ENCODE data around the gene SGF29. TPM values are rescaled to one million over a fixed set of nuclear protein-coding genes. Genes with fewer than 3 reads are reported as not detected.

SGF29 gene
- total and polyA plus RNA-seq, 2 of the 4 experiments (the other 2 are of a cell fraction) = 4.3 to 7.7 TPM

GRCh38 chr16:28585674-28586073 lies 32.0 kb downstream of the SGF29 start:
- H3K18ac ChIP-seq (ENCODE audit: low read depth, low read length) = no peak overlapping the region
- intact Hi-C loops (cut with micrococcal nuclease) (no loop called here), dilution Hi-C loops (cut with HindIII; ENCODE audit: low sequenced_read_pairs, unreplicated experiment) (no loop called here), in situ Hi-C loops (cut with MboI; ENCODE audit: low sequenced_read_pairs) (no loop called here)
- no peak overlapping the region for H4K8ac ChIP-seq (ENCODE audit: low read depth in 2 of 2, low read length in 2 of 2)
- no peaks in the 10 kb centered on the region for H3K9me3 ChIP-seq (ENCODE audit: control insufficient read depth, insufficient read depth, low read length)
- peaks cover 23% of the 10 kb centered on the region for H3K36me3 ChIP-seq (ENCODE audit: control insufficient read depth, insufficient read depth, low read length)
- TF ChIP-seq POLR2A (IDR thresholded peaks at IDR 0.05; ENCODE audit: low read depth, low read length) (no peak), FOS (IDR thresholded peaks at IDR 0.05; ENCODE audit: low read depth, low read length) (no peak), NFE2L2 (IDR thresholded peaks at IDR 0.05; ENCODE audit: low read depth, low read length) (no peak), ELK1 (IDR thresholded peaks at IDR 0.05; ENCODE audit: borderline replicate concordance, low read depth, low read length) (no peak), CHD1 (IDR thresholded peaks at IDR 0.05; ENCODE audit: low read depth, low read length) (no peak), CTCF (conservative IDR thresholded peaks at IDR 0.05; ENCODE audit: low read depth, low read length) (no peak), MAZ (IDR thresholded peaks at IDR 0.05; ENCODE audit: borderline replicate concordance, low read depth, low read length) (no peak)
- DNase-seq (no peak), ATAC-seq (ENCODE audit: low read depth) (no peak)
- no peak overlapping the region for H4K5ac ChIP-seq (ENCODE audit: low read depth, low read length)
- BruUV-seq (replicated peaks) = no TSS peak
- H3K27ac ChIP-seq (ENCODE audit: insufficient read depth, low read length) = no peak overlapping the region
- no peaks in the 10 kb centered on the region for H3K27me3 ChIP-seq (ENCODE audit: control insufficient read depth, insufficient read depth, low read length)
- no peak overlapping the region for H3K56ac ChIP-seq (ENCODE audit: extremely low read depth, insufficient read depth, low read length)
- no peak overlapping the region for H3K4ac ChIP-seq (ENCODE audit: low read depth, low read length)
- no peaks in the 10 kb centered on the region for H3K4me1 ChIP-seq (ENCODE audit: control insufficient read depth, insufficient read depth, low read length)
- H2BK120ac ChIP-seq (ENCODE audit: low read depth, low read length) = no peak overlapping the region
- no peaks in the 10 kb centered on the region for H4K20me1 ChIP-seq (ENCODE audit: insufficient read depth, low read length)
- no peak overlapping the region for H3K23ac ChIP-seq (ENCODE audit: low read depth, low read length)
- WGBS, 2 experiments (ENCODE audit: extremely low coverage in 2 of 2, insufficient read length in 1 of 2) = 74% methylated on average over 6 of the region's 11 CpGs; no CpG with 5 or more reads in 1 of the 2 experiments
- no peak overlapping the region for H2BK5ac ChIP-seq (ENCODE audit: low read depth, low read length, poor library complexity, severe bottlenecking)
- no peak overlapping the region for H3K9ac ChIP-seq (ENCODE audit: low read depth, low read length)
- H4K91ac ChIP-seq (ENCODE audit: insufficient read depth, low read depth, low read length) = no peak overlapping the region
- H2BK15ac ChIP-seq (ENCODE audit: low read depth, low read length) = no peak overlapping the region
- ChIA-PET POLR2A (ENCODE audit: unreplicated experiment) (interaction anchor here (0.5 to 0.6 kb wide), 2 partner anchors 11 to 40 kb away, joined by 4 read pairs; partner anchors contain the start of gene SULT1A2), CTCF (no interaction called here)
- H3K79me1 ChIP-seq (ENCODE audit: low read depth in 1 of 2, low read length in 2 of 2) = no peaks in the 10 kb centered on the region
- no peak overlapping the region for H3K4me3 ChIP-seq (ENCODE audit: insufficient read depth, low read depth, low read length)
- H2AFZ ChIP-seq (replicated peaks; ENCODE audit: low read length, poor library complexity) = no peak overlapping the region
- no peak overlapping the region for H3K4me2 ChIP-seq (ENCODE audit: low read depth, low read length)
- H2AK5ac ChIP-seq (ENCODE audit: low read depth, low read length) = no peak overlapping the region
- H3K9me1 ChIP-seq (ENCODE audit: insufficient read depth, low read length) = peaks cover 2% of the 10 kb centered on the region; the same call in 1 of the 2 replicates
- H2BK20ac ChIP-seq (ENCODE audit: low read depth, low read length) = no peak overlapping the region
- H3K14ac ChIP-seq (replicated peaks; ENCODE audit: low read depth, low read length) = no peak overlapping the region
- H2AK9ac ChIP-seq (replicated peaks; ENCODE audit: low read depth, low read length, poor library complexity) = peak overlapping the region; percentile 42

All from IMR-90 (cell line).